GM13977 (cell line): ENCODE measurements around the gene JMJD1C.

Experiments
- DNase-seq: peaks from one replicate; pipeline ENCODE4 v3.0.0; 2012; ENCODE audit warnings: low spot score
- CTCF ChIP-seq: IDR thresholded peaks from 2 replicates; pipeline ENCODE4 v1.5.1; 2012; ENCODE audit warnings: mild to moderate bottlenecking, control low read depth; ENCODE audit not compliant: insufficient read depth; ENCODE audit errors: extremely low read depth, missing control alignments
- in situ Hi-C: fragments of 300-500 bp; cut with MboI; formaldehyde crosslinking; loops from one replicate; pipeline ENCODE4 v1.12.0; 2022; ENCODE audit warnings: low sequenced_read_pairs, low pct_unique_long_range_greater_than_20kb, mixed read lengths, inconsistent platforms; ENCODE audit not compliant: unreplicated experiment

JMJD1C gene

GRCh38 chr10:63393050-63393449 lies 72.7 kb downstream of the JMJD1C start:
- TF ChIP-seq CTCF = no peak
- DNase-seq = no peak
- in situ Hi-C loops = no loop called here

- TF ChIP-seq CTCF = no peak
- no peak for DNase-seq
- in situ Hi-C loops = no loop called here
These were observed 73.6 kb downstream of the JMJD1C start for GRCh38 chr10:63392224-63392623.

- TF ChIP-seq CTCF = no peak
- DNase-seq = no peak
- in situ Hi-C loops = no loop called here
These were observed 74.0 kb downstream of the JMJD1C start for GRCh38 chr10:63391812-63392211.

GRCh38 chr10:63390521-63390920 lies 75.3 kb downstream of the JMJD1C start:
- in situ Hi-C loops = no loop called here

GRCh38 chr10:63388421-63389031 lies 77.3 kb downstream of the JMJD1C start:
- no peak for TF ChIP-seq CTCF
- DNase-seq = no peak
- in situ Hi-C loops = no loop called here

More at GRCh38 chr10:63390521-63390920, 75.3 kb downstream of the JMJD1C start:
- TF ChIP-seq CTCF = no peak
- DNase-seq = no peak

- no peak for TF ChIP-seq CTCF
These were observed 80.5 kb downstream of the JMJD1C start for GRCh38 chr10:63385254-63385653.

GRCh38 chr10:63384675-63385074 lies 81.1 kb downstream of the JMJD1C start:
- DNase-seq = no peak
- TF ChIP-seq CTCF = no peak
- in situ Hi-C loops = no loop called here

More at GRCh38 chr10:63385254-63385653, 80.5 kb downstream of the JMJD1C start:
- in situ Hi-C loops = no loop called here
- DNase-seq = no peak
